GM19035 (cell line): ENCODE results near the gene POLR2L.

Experiments
- ATAC-seq: cut with Tn5 transposase; IDR thresholded peaks from one replicate; pipeline ENCODE4 v1.9.1; 2021; ENCODE audit not compliant: unreplicated experiment

POLR2L gene

DNA sequence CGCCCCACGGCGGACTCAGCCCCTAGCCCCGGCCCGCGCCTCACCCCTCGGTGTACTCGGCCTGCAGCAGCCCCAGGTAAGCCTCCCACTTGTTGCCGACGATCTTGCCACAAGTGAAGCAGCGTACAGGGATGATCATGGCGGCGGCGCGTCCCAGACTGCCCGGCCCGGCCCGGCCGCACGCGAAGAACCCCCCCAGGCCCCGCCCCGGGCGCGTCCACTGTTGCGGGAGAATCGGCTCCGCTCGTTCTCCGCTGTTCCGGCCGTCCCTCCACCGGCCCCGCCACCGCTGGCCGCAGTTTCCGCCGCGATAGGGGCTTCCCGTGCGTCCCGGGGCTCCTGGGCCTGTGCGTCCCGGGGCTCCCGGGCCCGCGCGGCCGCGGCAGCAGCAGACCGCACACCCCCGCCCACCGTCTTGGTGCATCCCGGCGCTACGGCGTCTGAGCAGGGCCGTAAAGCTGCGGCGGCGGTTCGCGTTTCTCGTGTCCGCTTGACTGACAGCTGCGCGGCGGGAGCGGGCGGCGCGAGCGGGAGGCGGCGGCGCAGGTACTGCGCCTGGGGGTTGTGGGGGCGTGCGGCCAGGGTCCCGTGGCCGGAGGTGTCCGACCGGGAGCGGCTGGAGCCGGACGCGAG is at the start of gene POLR2L, which contains the start of gene TSPAN4:
POLR2L (minus strand) TSS at position 160 of the 633 bp plus-strand sequence; CDS start at position 139, 21 bp downstream.
TSPAN4 (plus strand) TSS at position 483 of the 633 bp plus-strand sequence. CDS start 7,453 bp downstream, outside the sequence.
- peak; percentile 81 for ATAC-seq

DNA sequence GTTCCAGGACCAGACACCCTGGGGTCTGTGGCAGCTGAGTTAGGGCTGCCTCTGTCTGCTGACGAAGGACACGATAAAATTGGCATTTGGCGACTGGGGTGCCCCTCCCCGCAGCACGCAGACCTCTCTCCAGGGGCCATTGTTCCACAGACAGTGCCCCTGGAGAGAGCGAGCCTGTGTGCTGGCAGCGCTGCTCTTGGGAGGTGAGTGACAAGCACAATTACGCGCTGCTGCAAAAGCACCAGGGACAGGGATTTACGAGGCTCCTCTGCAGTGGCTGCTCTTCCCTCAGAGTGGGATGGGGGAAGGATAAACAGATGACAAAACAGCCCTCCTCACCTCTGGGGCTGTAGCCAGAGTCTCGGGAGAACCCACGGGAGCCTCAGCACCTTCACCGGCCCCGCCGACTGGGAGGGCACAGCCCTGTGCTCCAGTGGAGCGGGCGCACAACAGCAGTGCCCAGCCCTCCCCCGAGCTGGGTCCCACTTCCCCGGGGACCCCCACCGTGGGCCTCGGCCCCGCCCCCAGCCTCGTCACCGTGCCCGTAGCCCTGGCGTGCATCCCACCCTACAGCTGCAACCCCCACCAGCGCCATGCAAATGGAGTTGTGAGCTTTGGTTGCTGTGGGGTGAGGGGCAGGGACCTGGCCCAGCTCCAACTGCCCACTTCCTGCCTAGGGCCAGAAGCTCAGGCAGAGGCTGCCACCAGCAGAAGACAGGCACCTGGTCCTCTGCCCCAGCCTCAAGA is 48.6 kb upstream of the POLR2L start:
- no peak for ATAC-seq

- ATAC-seq = no peak
These were observed 47.6 kb upstream of the POLR2L start for GRCh38 chr11:889687-890475.

DNA sequence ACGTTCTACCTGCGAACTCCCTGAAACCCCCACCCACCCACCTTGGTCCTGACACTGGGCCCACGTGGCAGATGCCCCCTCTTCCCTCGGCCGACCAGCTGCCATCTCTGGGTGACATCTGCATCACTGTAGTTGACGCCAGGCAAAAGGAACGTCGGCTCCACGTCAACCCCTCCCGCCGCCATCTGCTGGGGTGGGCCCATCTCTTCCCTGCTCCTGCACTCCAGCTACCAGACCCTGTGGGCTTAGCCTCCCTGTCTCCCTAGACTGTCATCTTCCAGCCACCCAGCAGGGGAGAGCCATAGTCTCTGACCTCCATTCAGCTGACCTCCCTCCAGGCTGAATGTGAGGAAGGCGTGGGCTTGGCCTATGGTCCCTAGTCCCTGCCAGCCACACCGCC is 46.9 kb upstream of the POLR2L start:
- ATAC-seq = no peak

DNA sequence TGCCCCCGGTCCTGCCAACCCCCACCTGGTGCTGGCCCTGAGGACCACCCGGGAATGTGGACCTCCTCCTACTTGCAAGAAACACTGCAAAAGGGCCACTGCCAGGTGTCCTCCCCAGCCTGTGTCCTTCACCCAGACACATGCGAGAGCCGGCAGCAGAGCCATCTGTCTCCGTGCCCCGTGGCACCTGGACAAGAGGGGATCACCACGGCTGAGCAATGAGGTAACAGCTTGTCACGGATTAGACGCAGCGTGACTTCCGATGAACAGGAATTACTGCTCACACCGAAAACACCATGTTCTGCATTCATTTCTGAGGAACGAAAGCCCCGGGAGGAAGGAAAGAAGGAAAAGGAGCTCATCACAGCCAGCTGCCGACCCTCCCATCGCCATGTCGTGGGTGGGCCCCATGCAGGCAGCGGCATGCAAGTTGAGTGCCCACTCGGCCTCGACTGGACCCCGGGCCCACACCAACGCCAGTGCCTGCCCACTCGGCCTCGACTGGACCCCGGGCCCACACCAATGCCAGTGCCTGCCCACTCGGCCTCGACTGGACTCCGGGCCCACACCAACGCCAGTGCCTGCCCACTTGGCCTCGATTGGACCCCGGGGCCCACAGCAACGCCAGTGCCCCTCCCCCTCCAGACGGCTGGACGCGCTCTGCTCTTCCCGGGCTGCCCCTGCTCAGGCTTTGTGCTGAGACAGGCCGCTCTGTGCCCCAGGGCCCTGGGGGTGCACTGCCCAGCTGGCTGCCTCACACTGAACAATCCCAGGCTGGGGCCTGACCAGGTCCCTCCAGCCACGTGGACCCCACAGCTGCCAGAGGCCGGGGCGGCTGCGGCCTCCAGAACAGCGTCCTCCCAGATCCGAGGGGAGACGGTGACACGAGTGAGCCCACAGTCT is 46.2 kb upstream of the POLR2L start:
- no peak for ATAC-seq

- ATAC-seq = no peak
These were observed 45.3 kb upstream of the POLR2L start for GRCh38 chr11:887589-887988.

DNA sequence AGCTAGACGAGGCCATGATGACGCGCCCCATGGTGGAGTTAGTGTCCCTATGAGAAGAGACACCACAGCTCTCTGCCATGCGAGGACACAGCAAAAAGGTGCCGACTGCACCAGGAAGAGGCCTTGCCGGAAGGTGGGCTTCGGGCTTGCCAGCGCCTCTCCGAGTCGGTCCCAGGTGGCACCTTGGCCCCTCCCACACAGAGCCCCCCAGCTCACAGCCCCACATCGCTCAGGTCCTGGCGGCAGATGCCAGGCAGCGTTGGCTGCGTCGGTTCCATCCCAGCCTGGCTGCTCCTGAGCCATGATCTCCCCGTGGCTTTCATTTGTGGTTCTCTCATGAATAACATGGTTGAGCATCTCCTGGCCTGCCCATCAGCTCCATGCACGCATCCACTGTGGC is 44.2 kb upstream of the POLR2L start:
- ATAC-seq = no peak

DNA sequence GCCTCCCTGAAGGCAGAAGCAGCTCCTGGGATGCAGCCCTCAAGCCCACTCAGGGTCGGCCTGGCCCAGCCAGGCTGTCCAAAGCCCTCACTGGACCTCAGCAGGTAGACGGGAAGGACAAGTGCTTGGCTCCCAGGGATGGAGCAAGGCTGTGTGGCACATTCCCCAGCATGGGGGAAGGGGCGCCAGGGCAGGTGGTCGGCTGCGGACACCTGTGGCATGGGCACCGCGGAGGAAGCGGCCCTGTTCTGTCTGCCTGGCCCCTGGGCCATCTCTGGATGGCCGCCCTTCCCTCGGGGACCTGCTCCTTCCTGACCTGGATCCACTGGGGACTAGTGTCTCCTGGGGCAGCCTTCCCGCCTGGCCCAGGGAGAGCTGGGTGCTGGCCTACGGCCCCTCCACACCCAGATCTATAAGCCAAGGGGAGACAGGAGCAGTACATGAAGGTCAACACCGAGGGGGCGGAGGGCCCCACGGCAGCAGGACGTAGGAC is 42.3 kb upstream of the POLR2L start:
- ATAC-seq = no peak

- ATAC-seq = no peak
These were observed 41.2 kb upstream of the POLR2L start for GRCh38 chr11:883527-883926.

GRCh38 chr11:882596-882995 is 40.3 kb upstream of the POLR2L start:
- ATAC-seq = no peak

- no peak for ATAC-seq
These were observed 38.1 kb upstream of the POLR2L start for GRCh38 chr11:880447-880846.

DNA sequence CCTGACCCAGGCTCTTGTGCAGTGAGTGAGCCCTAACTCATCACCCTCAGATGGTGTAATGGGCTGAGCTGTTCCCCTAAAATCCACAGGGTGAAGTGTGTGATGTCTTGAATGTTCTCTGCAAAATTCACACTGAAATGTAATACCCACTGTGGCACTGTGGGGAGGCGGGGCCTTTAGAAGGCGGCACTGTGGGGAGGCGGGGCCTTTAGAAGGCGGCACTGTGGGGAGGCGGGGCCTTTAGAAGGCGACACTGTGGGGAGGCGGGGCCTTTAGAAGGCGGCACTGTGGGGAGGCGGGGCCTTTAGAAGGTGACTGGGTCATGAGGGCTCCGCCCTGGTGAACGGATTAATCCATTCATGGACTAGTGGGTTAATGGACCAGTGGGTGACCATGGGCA is 35.2 kb upstream of the POLR2L start:
- ATAC-seq = no peak

GRCh38 chr11:876545-876944 is 34.2 kb upstream of the POLR2L start:
- no peak for ATAC-seq

DNA sequence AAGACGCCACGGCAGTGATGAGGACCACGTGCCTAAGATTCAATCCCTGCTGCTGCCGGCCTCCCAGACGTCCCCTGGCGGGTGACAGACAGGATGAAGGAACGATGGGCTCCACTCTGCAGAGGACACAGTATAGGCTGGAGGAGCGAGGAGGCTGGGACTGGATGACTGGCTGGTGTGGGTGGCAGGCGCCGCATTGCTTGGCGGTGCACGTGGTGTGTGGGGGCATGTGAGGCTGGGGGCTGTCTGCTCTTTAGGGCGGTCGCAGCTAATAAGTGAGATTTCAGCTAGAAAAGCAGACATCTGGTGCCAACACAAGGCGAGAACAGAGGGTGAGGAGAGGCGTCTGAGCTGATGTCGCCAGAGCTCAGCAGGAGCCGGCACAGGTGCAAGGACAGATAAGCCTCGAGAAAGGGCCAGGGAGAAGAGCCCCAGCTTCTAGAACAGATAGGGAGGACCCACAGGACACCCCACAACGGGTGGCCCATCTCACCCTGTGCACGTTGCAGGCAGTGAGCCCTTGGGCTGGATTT is 33.5 kb upstream of the POLR2L start:
- no peak for ATAC-seq

GRCh38 chr11:875203-875602 is 32.9 kb upstream of the POLR2L start:
- no peak for ATAC-seq

DNA sequence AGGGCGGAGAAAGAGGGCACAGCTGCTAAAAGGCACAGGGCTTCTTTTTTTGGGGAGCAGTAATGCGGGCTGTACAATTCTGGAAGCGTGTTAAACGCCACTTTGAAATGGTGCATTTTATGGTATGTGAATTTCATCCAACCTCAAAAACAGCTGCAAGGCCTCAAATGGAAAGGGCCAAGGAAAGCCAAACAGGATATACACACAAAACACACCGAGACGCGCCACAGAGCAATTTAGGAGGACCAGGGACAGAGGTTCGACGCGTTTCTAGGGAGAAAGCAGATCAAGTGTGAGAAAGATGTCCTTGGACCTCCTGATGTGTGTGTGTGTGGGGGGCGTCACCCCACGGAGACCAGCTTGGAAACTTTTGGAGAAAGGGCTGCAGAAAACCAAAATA is 31.4 kb upstream of the POLR2L start:
- no peak for ATAC-seq

DNA sequence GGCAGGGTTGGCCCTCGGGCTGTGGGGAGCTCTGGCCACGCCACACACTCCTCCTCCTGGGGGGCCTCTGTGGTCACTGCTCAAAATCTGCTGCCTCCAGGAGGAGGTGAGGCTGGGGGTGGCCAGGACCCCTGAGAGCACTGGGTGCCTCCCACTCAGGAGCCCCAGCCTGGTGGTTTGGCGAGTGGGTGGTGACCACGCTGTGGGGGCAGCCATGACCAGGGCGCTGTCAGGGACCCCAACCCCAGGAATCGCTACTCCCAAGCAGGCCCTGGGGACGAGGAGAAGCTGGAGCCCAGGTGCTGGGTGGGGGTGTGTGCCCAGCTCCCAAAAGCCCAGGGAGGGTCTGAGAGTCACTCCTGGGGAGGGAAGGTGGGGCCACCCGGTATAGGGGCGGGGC is 30.5 kb upstream of the POLR2L start:
- ATAC-seq = no peak

DNA sequence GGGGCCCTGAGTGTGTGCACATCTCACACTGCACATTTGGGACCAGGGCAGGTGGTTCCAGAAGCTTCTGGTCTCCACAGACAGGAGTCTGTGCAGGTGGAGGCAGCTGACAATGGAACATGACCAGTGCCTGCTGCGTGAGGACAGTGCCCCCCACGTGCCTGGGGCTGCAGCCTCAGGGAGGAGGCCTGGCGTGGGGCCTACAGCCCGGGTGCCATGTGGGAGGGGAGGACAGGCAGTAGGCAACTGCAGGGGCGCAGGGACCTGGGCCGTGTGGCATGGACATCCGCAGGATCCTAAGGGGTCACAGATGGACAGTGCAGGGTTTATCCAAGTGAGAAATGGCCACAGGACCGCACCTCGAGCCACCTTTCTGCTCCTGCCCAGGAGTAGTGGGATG is 29.1 kb upstream of the POLR2L start:
- ATAC-seq = no peak

GRCh38 chr11:870418-870817 is 28.1 kb upstream of the POLR2L start:
- ATAC-seq = no peak

DNA sequence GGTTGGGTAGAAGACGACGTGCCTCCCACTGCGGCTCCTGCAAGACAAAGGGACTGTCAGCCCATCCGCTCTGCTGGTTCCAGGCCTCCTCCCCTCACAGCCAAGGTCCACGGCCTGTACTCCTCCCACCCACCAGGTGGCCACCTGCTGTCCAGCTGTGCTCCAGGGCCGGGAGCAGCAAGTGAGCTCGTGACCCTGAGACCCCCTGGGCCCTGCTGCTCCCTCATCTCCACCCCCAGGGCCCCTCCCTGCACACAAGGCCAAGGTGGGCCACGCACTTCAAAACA is 27.7 kb upstream of the POLR2L start:
- ATAC-seq = no peak
